ENCODE measurements around the gene NR1H2. TPM values are rescaled to one million over a fixed set of nuclear protein-coding genes. Genes with fewer than 3 reads are reported as not detected.

The NR1H2 gene
- total RNA-seq, 1 experiment from 2014 or later, result 40.3 TPM

DNA sequence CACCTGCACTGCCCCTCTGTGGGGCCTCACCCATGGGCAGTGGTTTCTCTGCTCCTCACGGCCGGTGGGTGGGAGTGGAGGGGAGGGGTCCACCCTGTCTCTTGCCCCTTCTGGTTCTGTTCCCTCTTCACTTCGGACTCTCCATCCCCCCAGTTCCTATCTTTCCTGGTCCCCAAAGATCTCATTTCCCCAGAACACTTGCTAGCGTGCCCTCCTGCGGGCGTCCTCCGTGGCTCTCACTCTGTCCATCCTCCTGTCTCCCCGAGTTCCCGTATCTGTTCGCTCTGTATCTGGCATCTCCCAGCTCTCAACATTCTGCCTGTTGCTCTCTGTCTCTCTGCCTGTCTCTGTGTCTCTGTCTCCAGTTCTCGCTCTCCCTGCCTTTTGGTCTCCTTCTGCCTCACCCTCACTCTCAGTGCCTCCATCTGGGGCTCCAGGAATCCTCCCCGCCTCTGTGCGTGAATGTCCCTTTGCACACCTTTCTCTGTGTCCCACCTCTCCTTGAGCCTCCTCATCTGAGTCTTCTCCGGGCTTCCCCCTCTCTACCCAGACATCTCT lies 42.8 kb downstream of the NR1H2 start (continued):
- TF ChIP-seq YY1 (IDR thresholded peaks at IDR 0.05; ENCODE audit: extremely low read depth, insufficient replicate concordance, low read depth, low read length), result no peak
- TF ChIP-seq EZH2 (IDR thresholded peaks at IDR 0.05), result no peak
- no peak for TF ChIP-seq ELF1 (IDR thresholded peaks at IDR 0.05; ENCODE audit: borderline replicate concordance, low read depth)
- no peak for TF ChIP-seq ZFX (IDR thresholded peaks at IDR 0.05)
- no peak for TF ChIP-seq ZNF274 (IDR thresholded peaks at IDR 0.05; ENCODE audit: low read depth, low read length)

DNA sequence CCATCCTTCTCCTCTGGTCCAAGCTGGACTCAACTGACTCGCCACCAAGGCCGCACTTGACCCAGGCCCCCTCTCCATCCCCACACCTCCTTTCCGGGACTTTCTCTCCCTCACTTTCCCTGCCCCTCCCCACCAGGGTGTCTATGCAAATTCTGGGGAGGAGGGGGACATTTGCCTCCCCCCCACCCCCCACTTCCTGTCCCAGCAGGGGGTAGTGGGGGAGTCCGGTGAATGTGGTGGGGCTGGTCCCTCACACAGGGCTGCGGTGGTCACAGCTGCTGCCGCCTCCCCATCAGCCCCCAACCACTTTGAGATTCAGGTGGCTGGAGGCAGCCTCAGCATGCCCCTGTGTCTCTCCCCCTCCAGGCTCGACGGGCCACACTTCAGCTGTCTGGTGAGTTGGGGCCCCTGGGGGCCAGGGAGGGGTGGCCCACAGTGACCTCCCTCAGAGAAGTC lies 43.4 kb downstream of the NR1H2 start:
- BruUV-seq (replicated peaks), result no TSS peak
- Histone ChIP-seq H3K9me2 (ENCODE audit: insufficient read depth) (no peaks in the 10 kb centered on the region), H2AFZ (ENCODE audit: low read depth, low read length, poor library complexity, severe bottlenecking) (no peak overlapping the region), H4K20me1 (ENCODE audit: insufficient read depth) (no peaks in the 10 kb centered on the region), H3K4me3 (replicated peaks in 1 of 2; ENCODE audit: low read depth in 1 of 2, low read length in 2 of 2) (no peak overlapping the region), H3K27ac (ENCODE audit: low read depth, low read length) (no peak overlapping the region), H3K9me3 (ENCODE audit: control insufficient read depth in 1 of 2, insufficient read depth in 1 of 2, low read depth in 1 of 2, low read length in 2 of 2) (no peaks in the 10 kb centered on the region), H3K4me2 (ENCODE audit: low read length) (no peak overlapping the region), H3K36me3 (ENCODE audit: control insufficient read depth in 1 of 2, insufficient read depth in 2 of 2, low read length in 2 of 2) (no peaks in the 10 kb centered on the region), H3K79me2 (ENCODE audit: insufficient read depth, low read length) (no peaks in the 10 kb centered on the region), H3K9ac (ENCODE audit: low read length) (no peak overlapping the region), H3K4me1 (ENCODE audit: control insufficient read depth in 1 of 2, insufficient read depth in 2 of 2, low read length in 2 of 2) (no peaks in the 10 kb centered on the region), H3K27me3 (ENCODE audit: insufficient read depth, low read length) (no peaks in the 10 kb centered on the region)
- no peak for TF ChIP-seq POLR2AphosphoS5 (IDR thresholded peaks at IDR 0.05; ENCODE audit: low read depth, low read length)
- TF ChIP-seq, protein P1, sequence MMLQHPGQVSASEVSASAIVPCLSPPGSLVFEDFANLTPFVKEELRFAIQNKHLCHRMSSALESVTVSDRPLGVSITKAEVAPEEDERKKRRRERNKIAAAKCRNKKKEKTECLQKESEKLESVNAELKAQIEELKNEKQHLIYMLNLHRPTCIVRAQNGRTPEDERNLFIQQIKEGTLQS (IDR thresholded peaks at IDR 0.05), result no peak
- TF ChIP-seq ELF1 (IDR thresholded peaks at IDR 0.05; ENCODE audit: borderline replicate concordance, low read depth), result no peak
- TF ChIP-seq JUND (IDR thresholded peaks at IDR 0.05), result no peak
- no peak for TF ChIP-seq SIN3A (IDR thresholded peaks at IDR 0.05; ENCODE audit: low read depth)
- intact Hi-C loops (cut with micrococcal nuclease), result no loop called here
- no peak for DNase-seq (ENCODE audit: low read depth, low spot score)
- no peak for ATAC-seq
- POLR2A ChIA-PET, result no interaction called here
- RAD21 ChIA-PET (ENCODE audit: low non-redundant PET in 1 of 2, low total read pairs in 2 of 2, uncharacterized antibody in 2 of 2, unreplicated experiment in 2 of 2), result no interaction called here
- CTCF ChIA-PET, result no interaction called here

DNA sequence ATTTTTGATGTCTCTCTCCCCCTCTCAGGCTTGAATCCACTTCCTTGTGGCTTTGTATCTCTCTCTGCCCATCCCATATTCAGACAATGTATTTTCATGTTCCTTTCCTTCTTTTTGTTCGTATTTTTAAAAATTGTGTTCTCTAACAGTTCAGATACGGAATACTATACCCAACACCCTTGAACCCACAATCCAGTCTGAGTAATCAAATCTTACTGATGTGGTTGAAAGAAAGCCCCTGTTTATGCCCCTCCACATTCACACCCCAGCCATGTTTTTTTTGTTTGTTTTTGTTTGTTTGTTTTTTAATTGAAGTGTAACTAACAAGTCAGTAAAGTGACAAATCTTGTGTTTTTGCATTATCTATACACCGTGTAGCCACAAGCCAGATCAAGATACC lies 43.9 kb downstream of the NR1H2 start:
- H3K36me3 ChIP-seq (ENCODE audit: control insufficient read depth in 1 of 2, insufficient read depth in 2 of 2, low read length in 2 of 2), result no peaks in the 10 kb centered on the region
- H4K20me1 ChIP-seq (ENCODE audit: insufficient read depth), result no peaks in the 10 kb centered on the region
- RAD21 ChIA-PET (ENCODE audit: low non-redundant PET in 1 of 2, low total read pairs in 2 of 2, uncharacterized antibody in 2 of 2, unreplicated experiment in 2 of 2), result no interaction called here
- no peaks in the 10 kb centered on the region for H3K9me3 ChIP-seq (ENCODE audit: control insufficient read depth in 1 of 2, insufficient read depth in 1 of 2, low read depth in 1 of 2, low read length in 2 of 2)
- no peak overlapping the region for H3K4me2 ChIP-seq (ENCODE audit: low read length)
- no peaks in the 10 kb centered on the region for H3K79me2 ChIP-seq (ENCODE audit: insufficient read depth, low read length)
- intact Hi-C loops (cut with micrococcal nuclease), result no loop called here
- POLR2A ChIA-PET, result no interaction called here
- H3K4me1 ChIP-seq (ENCODE audit: control insufficient read depth in 1 of 2, insufficient read depth in 2 of 2, low read length in 2 of 2), result no peaks in the 10 kb centered on the region
- ATAC-seq, result no peak
- H3K27ac ChIP-seq (ENCODE audit: low read depth, low read length), result no peak overlapping the region
- TF ChIP-seq SIN3A (IDR thresholded peaks at IDR 0.05; ENCODE audit: low read depth), result no peak
- no peak for TF ChIP-seq SRF (IDR thresholded peaks at IDR 0.05; ENCODE audit: low read depth)
- no peak for TF ChIP-seq CEBPB (IDR thresholded peaks at IDR 0.05; ENCODE audit: low read depth)
- TF ChIP-seq ZFX (IDR thresholded peaks at IDR 0.05), result no peak
- TF ChIP-seq JUND (IDR thresholded peaks at IDR 0.05), result no peak
- no peak for TF ChIP-seq POLR2AphosphoS5 (IDR thresholded peaks at IDR 0.05; ENCODE audit: low read depth, low read length)
- no peak for TF ChIP-seq EZH2 (IDR thresholded peaks at IDR 0.05)
- TF ChIP-seq, protein P2, sequence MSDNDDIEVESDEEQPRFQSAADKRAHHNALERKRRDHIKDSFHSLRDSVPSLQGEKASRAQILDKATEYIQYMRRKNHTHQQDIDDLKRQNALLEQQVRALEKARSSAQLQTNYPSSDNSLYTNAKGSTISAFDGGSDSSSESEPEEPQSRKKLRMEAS (IDR thresholded peaks at IDR 0.05), result no peak
- CTCF ChIA-PET, result no interaction called here
- no peaks in the 10 kb centered on the region for H3K9me2 ChIP-seq (ENCODE audit: insufficient read depth)
- no peak overlapping the region for H3K9ac ChIP-seq (ENCODE audit: low read length)
- H3K4me3 ChIP-seq (replicated peaks in 1 of 2; ENCODE audit: low read depth in 1 of 2, low read length in 2 of 2), result no peak overlapping the region
- no TSS peak for BruUV-seq (replicated peaks)
- no peak overlapping the region for H2AFZ ChIP-seq (ENCODE audit: low read depth, low read length, poor library complexity, severe bottlenecking)
- H3K27me3 ChIP-seq (ENCODE audit: insufficient read depth, low read length), result no peaks in the 10 kb centered on the region
- DNase-seq (ENCODE audit: low read depth, low spot score), result no peak
